Measurements from ENCODE around the gene ARHGEF19. TPM values are rescaled to one million over a fixed set of nuclear protein-coding genes. Genes with fewer than 3 reads are reported as not detected.
A peak's percentile ranks its signal among the peaks of the same experiment; 100 is the strongest.

ARHGEF19 gene
- total and polyA plus RNA-seq, 9 of the 15 experiments (the other 6 are each of a cell fraction or from before 2014, with no cell fraction given), result 0.73 to 21.0 (median 5.2) TPM

- TF ChIP-seq, protein P1, sequence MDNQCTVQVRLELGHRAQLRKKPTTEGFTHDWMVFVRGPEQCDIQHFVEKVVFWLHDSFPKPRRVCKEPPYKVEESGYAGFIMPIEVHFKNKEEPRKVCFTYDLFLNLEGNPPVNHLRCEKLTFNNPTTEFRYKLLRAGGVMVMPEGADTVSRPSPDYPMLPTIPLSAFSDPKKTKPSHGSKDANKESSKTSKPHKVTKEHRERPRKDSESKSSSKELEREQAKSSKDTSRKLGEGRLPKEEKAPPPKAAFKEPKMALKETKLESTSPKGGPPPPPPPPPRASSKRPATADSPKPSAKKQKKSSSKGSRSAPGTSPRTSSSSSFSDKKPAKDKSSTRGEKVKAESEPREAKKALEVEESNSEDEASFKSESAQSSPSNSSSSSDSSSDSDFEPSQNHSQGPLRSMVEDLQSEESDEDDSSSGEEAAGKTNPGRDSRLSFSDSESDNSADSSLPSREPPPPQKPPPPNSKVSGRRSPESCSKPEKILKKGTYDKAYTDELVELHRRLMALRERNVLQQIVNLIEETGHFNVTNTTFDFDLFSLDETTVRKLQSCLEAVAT (IDR thresholded peaks at IDR 0.05), result peak in 1 of 2 experiments; percentile 64; a peak in 2 of 4 replicates
- peak; percentile 100 for TF ChIP-seq DEAF1 (CRISPR knock-in tag; IDR thresholded peaks at IDR 0.05)
- no peak for TF ChIP-seq ZNF551 (CRISPR knock-in tag; IDR thresholded peaks at IDR 0.05)
- peak; percentile 32 for TF ChIP-seq EGR1 (conservative IDR thresholded peaks at IDR 0.05)
- TF ChIP-seq, protein P2, sequence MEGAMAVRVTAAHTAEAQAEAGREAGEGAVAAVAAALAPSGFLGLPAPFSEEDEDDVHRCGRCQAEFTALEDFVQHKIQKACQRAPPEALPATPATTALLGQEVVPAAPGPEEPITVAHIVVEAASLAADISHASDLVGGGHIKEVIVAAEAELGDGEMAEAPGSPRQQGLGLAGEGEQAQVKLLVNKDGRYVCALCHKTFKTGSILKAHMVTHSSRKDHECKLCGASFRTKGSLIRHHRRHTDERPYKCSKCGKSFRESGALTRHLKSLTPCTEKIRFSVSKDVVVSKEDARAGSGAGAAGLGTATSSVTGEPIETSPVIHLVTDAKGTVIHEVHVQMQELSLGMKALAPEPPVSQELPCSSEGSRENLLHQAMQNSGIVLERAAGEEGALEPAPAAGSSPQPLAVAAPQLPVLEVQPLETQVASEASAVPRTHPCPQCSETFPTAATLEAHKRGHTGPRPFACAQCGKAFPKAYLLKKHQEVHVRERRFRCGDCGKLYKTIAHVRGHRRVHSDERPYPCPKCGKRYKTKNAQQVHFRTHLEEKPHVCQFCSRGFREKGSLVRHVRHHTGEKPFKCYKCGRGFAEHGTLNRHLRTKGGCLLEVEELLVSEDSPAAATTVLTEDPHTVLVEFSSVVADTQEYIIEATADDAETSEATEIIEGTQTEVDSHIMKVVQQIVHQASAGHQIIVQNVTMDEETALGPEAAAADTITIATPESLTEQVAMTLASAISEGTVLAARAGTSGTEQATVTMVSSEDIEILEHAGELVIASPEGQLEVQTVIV (CRISPR knock-in tag; IDR thresholded peaks at IDR 0.05; ENCODE audit: borderline replicate concordance), result no peak
- TF ChIP-seq BRD9 (IDR thresholded peaks at IDR 0.05; ENCODE audit: low read depth, partially characterized antibody), result no peak
- TF ChIP-seq, protein P3, sequence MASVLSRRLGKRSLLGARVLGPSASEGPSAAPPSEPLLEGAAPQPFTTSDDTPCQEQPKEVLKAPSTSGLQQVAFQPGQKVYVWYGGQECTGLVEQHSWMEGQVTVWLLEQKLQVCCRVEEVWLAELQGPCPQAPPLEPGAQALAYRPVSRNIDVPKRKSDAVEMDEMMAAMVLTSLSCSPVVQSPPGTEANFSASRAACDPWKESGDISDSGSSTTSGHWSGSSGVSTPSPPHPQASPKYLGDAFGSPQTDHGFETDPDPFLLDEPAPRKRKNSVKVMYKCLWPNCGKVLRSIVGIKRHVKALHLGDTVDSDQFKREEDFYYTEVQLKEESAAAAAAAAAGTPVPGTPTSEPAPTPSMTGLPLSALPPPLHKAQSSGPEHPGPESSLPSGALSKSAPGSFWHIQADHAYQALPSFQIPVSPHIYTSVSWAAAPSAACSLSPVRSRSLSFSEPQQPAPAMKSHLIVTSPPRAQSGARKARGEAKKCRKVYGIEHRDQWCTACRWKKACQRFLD (CRISPR knock-in tag; IDR thresholded peaks at IDR 0.05), result no peak
- no peak for TF ChIP-seq WHSC1 (IDR thresholded peaks at IDR 0.05; ENCODE audit: low read length)
- peak; percentile 73 for TF ChIP-seq TEAD4 (IDR thresholded peaks at IDR 0.05; ENCODE audit: low read length)
- TF ChIP-seq TEAD4 (CRISPR knock-in tag; IDR thresholded peaks at IDR 0.05; ENCODE audit: borderline replicate concordance), result no peak
- TF ChIP-seq ZNF644 (tag; IDR thresholded peaks at IDR 0.05; ENCODE audit: low read depth), result no peak
- peak; percentile 67 for TF ChIP-seq SP1 (CRISPR knock-in tag; IDR thresholded peaks at IDR 0.05)
- peak; percentile 34 for TF ChIP-seq ZNF24 (IDR thresholded peaks at IDR 0.05)
- no peak for TF ChIP-seq E2F5 (CRISPR knock-in tag; IDR thresholded peaks at IDR 0.05)
- TF ChIP-seq, protein P4, sequence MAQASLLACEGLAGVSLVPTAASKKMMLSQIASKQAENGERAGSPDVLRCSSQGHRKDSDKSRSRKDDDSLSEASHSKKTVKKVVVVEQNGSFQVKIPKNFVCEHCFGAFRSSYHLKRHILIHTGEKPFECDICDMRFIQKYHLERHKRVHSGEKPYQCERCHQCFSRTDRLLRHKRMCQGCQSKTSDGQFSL (CRISPR knock-in tag; IDR thresholded peaks at IDR 0.05), result peak; percentile 57; the same call in 1 of the 2 replicates
- TF ChIP-seq, protein P4 (tag; IDR thresholded peaks at IDR 0.05), result no peak
- no peak for TF ChIP-seq PYGO2 (tag; IDR thresholded peaks at IDR 0.05)
Measured at GRCh38 chr1:16187748-16188401, 24.6 kb downstream of the ARHGEF19 start (continued).

All from K562 (cell line).